Activated naive CD4-positive, alpha-beta T cell treated with Interleukin-2 at 50 U/mL for 16 hours (primary cell): ENCODE results near the gene SV2C.
A peak's percentile ranks its signal among the peaks of the same experiment; 100 is the strongest.

Source experiments
- DNase-seq: peaks from one replicate; pipeline ENCODE4 v3.0.0-alpha.2; 2020

The SV2C gene

DNA sequence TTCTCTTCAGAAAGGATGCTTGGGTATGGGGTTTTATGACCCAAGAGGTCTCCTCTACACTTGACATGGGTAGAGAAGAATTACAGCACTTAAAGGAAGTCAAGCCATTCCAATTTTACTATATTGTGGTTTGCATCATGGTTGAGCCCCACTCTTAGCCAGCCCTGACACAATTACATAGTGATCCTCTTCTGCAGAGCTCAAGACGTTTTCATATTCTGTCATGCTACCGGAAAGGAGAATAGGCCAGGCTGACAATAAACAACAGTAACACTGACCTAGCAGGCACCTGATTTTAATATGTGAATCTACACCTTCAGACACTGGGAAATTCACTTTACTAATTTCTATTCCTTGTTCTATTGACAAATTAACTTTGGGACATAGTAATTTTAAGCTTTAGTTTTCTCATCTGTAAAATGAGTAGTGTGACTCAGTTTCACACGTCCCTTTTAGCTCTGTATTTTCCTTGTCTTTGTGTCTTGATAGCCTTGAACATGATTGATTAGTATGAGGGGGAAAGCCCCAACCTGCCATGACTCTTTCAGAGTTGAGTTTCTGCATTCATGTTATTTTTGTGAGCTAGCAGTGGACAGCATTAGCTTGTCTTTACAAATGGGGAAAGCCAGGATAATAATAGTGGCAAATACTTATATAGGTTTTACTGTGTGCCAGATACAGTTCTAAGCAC lies 83.8 kb downstream of the SV2C start:
- no peak for DNase-seq

DNA sequence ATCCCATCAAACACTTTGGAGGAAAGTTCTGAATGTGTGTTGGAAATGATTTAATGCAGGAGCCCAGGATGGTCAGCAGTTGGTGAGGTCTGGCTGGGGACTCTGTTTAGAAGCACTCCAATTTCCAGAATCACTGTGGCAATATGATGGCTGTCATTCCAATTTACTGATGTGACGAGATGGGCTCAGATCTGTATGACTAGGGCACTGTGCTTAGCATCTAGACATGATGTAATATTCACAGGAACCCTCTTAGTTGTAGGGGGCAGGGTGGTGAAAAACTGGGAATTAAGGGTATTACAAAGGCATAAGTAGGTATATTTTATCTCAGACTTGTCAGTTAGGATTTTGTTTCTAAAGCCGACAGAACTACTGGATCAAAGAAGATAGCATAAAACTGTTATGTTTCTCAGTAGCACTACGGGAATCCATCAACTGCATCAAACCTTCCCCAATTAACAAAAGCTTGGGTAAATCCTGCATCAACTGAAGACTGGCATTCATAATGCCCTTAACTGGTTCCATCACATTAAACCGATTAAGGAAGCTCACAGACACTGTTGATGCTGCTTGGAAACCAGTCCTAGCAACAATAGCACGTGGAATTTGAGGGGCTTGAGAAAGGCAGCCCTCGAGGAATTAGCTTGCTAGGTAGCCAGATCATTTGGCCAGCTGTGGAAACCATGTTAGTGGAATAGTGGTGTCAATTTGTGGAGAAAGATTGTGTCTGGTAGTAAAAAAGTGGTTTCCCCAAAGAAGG lies 86.1 kb downstream of the SV2C start:
- no peak for DNase-seq

DNA sequence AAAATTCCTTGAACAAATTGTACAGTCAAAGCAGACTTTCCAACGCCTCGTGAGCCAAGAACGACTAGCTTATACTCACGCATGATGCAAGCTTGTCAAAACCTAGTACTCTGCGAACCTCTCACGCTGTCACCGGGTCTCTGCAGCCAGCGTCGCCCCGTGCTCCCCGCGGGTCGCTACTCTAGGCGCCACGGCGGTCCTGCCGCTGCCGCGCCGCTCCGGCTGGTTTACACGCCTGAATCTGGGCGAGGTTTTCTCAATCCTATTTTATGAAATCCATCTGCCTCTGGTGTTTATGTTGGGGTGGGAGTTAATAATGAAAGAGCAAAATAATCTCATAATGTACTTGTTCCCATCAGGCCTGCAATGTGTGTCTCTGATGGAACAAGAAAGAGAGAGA lies 90.9 kb downstream of the SV2C start:
- no peak for DNase-seq

DNA sequence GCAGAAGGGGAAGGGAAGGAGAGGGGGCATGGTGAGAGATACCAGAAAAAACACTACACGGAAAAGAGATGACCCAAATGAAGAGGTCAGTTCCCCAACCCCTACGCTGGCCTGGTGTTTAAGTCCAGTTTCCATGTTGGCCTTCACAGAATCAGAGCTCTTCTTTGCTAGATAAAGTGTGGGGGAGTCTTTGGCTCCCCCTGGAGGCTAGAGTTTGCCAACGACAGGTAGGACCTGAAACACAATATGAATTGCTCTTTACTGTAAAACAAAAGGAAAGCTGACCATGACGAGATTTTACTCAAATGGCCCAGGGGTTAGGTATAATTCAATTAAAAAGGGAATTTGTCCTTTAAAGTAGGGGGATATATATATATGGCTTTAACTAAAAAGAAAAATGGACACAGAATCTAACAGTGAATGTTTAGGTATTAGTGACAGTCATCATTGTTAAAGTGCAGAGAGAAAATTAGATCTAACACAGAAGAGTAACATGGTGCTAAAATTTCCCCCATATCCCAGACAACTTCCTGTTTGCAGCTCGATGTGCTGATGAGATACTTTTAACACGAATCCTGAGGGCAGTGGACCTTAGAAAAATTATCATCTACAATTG lies 92.0 kb downstream of the SV2C start:
- DNase-seq = peak; percentile 58

DNA sequence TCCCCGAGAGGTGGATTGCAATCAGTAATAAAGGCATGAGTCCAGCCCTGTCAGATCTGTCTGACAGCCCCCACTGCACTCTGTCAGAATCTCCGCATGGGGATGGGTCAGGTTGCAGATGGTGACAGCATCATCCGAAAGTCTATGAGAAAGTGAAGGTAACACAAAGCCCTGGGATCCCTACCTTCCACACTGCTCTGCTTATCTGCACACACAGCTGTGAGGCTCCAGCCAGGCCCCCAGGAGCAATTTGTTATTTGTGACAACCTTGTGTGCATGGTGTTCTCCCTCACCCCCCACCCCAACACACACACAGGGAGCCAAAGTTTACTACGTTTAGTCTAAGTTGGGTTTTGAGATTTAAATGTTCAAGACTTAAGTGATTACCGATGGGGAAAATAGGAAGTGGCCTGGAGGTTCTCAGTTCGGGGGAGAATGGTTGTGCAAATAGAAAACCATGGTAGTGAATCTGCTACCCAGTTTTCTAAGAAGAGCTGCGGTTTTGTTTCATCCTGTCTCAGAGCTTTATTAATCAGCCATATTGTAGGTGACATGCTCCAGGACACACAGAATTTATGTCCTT lies 92.7 kb downstream of the SV2C start:
- peak; percentile 19 for DNase-seq

DNA sequence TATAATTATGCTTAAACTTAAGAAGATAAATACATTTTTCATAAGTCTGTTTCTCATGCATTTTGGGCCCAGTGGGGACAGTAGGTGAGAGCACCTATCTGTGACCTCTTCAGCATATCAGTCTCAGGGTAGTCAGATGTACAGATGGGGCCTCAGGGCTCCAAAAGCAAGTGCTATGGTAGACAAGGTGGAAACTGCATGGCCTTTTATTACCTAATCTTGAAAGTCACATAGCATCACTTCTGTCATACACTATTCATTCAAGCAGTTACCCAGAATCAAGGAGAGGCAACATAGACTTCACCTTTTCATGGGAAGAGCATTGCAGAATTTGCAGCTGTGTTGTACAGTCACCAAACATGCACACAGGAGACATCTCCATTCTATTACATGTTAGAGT lies 94.8 kb downstream of the SV2C start:
- no peak for DNase-seq

DNA sequence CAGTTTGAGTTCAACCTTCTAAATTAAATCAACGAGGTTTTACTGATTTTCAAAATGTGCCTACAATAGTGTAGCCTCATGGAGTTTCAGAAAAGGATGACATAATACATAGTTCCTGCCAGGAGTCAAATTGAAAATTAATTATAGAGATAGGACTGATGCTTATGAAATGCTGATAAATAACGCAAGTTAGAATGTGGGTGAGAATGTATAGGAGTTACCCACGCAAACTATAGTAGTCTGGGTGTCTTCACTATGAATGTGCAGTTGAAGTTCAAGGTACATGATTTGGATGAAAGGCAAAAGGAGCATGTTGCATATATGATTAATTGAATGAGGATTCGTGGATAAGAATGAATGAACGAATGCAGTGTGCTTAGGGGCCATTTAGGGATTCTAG lies 95.7 kb downstream of the SV2C start:
- DNase-seq = no peak

DNA sequence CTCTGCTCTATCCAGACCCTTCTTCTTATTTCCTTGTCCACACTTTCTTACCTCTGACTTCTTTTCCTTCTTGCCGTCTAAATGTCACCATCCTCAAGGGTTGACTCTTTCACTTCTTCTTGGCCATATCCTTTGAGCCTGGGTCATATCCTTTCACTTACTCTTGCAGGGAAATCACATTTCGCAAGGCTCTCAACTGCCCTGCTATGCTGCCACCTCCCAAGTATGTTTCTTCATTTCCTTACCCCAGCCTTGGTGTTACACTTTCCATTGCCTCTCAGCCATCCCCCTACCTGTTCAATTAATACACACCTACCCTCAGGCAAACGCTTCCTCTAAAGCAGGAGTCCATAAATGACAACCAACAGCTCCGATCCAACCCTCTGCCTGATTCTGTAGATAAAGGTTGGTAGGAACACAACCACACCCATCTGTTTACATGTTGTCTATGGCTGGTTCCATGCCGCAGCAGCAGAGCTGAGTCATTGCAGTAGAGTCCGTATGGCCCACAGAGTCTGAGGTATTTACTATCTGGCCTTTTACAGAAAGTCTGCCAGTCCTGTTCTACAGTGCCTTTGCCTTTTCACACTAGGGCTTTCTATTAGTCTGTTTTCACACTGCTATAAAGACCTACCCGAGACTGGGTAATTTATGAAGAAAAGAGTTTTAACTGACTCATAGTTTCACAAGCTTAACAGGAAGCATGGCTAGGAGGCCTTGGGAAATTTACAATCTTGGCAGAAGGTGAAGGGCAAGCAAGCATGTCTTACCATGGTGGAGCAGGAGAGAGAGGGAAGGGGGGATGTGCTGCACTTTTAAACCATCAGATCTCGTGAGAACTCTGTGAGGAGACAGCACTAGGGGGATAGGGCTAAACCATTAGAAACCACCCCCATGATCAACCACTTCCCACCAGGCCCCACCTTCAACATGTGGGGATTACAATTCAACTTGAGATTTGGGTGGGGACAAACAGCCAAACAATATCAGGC lies 97.9 kb downstream of the SV2C start:
- DNase-seq = peak; percentile 11

DNA sequence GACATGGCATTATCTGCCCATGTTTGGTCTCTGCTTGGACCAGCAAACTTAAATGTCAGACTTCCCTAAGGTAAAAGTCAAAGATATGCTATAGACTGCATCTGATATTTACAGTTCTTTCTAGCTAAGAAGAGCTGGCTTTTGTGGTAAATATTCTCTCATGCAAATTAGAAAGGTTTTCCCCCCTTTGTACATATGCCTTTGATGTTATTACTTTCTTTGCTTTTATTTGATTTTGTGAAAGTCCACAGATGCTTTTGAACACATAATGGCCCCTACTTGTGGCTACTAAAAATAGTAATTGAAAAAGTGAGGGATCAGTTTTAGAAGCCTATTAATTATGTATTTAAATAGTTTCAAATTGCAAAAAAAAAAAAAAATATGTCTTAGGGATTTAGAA lies 104.2 kb downstream of the SV2C start:
- no peak for DNase-seq

DNA sequence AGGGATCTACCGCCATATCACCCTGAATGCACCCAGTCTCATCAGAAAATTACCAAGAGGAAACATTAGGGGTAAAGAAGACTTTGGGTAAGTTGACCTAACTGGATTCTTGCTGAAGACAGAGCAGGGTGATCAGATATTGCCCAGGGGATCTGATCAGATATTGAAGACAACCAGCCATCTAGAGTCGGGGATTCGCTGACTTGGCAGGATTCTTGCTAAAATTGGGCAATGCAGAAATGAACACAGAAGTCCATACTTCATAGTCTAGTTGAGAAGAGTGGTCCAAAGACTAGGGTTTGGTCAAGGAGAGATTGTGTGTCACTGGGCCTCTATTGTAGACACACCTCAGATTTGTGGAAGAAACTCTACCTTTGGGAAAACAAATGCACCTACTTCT lies 107.2 kb downstream of the SV2C start:
- DNase-seq = no peak

DNA sequence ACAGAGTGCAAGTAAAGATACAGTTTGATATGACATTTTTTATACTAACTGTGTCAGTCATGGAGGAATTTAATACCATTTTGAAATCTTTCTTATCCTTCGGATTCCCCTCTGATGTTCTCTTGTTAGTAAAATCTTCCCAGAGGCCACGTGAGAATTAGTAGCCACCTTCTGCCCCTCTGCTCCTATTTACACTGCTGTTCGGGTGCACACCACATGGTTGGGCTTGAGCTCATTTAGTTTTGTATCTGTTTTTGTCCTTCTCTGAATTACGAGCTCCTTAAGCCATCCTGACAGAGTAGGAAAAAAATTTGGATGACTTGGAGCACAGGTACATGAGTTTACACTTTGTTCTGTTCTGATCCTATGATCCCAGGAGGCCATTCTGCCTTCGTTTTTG lies 109.7 kb downstream of the SV2C start:
- DNase-seq = no peak

DNA sequence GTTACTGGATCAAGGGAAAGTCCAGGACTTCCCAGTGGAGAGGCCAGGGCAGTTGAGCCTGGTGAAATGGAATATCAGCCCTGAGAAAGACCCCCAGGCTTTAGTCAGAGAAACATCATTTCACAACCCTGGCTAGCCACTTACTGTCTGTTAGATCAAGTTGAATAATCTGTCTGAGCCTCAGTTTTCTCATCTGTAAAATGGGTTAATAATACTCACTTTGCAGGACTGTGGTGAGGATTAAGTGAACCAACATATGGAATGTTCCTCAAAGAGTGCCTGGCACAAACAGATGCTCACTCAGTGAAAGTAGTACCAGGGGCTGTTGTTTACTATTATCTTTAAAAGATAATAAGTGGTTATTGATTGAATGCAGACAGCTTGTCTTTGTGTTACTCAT lies 110.5 kb downstream of the SV2C start:
- DNase-seq = no peak

DNA sequence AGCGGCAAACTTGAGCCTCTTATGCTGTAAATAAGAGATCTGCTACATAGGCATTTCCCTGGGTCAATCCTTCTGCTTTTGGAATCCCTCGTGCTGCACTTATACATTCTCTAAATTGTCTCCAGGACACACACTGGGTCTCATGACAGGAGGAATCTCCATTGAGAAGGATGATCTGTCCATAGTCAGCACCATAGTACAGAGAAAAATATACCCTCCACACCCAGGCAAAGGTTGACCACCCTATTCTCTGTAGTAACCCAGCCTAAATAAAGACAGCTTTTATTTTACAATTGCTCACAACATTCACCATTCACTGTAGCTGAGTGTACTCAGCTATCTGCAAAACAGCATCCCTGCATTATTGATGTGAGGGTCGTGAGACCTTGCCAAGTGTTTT lies 111.2 kb downstream of the SV2C start:
- no peak for DNase-seq

DNA sequence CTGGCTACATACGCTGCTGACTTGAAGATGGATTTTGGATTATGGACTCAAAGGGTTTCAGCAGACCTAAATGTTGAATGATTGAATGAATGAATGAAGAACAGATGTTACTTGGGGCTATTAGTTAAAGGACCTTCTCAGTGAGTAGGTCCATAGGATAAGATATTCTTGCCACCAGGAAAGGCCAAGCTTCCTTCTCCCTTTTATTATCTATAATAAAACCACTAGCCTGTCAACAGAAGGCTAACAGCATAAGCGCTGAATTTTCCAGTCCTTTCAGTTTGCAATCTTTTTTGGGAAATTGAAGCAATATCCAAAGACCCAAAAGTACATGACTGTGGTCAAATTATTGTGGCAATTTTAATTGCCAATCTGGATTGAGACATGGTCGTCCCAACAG lies 113.3 kb downstream of the SV2C start:
- no peak for DNase-seq

DNA sequence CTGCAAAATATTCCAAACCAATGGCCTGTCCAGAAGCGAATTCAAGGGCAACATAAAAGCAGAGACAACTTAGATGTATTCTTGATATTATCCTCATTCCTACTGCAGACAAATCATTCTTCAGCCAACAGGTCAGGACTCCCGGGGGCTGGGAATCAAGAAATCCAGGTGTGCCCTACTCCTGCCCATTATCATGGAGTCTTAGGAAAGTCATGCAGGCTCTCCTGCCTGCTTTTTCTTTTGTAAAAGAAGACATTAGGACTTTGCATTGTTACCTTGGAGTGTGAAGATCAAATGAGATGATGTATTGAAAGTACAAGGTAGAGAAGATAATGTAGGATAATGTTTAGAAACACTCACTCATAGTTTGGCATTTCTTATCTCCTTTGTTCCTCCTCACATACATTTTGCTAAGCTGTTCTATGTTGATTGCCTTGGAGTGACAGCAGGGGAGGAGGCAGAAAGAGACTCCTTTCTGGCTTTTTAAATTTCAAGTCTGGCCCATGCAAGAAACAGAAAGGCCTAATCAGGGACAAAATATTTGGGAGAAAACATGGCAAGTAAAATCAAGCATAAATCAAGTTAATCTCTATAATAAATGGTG lies 113.8 kb downstream of the SV2C start:
- no peak for DNase-seq

DNA sequence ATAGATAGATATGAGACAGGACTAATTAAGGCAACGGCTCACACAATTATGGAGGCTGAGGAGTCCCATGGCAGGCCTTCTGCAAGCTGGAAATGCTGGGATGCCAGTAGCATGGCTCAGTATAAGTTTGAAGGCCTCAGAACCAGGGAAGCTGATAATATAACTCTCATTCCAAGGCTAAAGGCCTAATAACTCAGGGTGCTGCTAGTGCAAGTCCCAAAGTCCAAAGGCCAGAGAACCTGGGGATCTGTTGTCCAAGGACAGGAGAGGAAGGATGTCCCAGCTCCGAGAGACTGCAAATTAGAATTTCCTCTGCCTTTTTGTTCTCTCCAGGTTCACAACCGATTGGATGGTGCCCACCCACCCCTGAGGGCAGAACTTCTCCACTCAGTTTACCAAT lies 114.5 kb downstream of the SV2C start:
- no peak for DNase-seq

DNA sequence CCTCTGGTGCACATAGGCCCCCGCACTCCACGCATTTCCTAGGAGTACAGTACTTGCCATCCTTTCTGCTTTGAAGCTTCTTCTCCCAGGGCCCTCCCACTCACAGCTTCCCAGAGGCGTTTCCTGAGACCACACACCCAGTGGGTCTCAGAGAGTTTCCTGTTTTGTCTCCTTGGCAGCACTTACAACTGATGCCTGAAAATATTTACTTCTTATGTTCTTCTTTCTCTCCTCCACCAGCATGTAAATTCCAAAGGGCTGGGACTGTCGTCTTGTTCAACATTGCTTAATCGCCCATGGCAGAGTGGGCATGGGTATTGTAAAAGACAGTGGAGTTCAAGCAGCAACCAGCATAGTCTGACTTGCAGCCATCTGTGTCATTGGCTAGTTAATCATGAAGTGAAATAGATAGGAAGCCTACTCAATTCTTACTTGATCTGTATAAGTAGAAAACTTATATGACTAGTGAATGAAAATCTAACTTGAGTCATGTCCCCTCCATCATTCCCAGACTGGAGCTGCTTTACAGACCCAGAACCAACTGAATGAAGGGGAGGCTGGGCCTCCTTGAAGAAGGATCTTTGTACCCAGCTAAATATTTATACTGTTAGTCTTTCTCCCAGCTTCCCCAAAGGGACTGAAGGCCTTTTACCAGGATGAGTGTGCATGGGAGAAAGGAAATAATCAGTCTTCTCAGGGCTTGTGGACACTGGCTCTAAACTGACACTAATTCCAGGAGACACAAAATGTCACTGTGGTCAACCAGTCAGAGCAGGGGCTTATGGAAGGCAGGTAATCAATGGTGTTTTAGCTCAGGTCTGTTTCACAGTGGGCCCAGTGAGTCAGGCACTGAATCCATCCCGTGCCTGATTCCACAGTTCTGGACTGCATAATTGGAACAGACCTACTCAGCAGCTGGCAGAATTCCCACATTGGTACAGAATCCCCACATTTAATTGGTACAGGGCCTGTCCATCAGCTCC lies 116.4 kb downstream of the SV2C start:
- no peak for DNase-seq

DNA sequence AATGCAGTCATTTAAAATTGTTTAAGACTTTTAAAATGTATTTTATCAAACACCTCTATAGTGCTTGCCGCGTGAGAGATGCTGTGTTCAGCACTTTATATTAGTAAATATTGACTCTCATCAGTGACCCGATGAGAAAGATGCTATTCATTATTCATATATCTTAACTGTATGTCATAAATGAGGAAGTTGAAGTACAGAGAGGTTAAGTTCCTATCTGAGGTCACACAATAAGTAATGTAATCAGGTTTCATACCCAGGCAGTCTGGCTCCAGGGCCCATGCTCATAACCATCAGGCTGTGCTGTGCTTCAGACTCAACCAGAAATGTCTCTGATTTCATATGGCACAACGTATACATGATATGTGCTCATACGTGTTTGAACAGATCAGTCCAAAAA lies 119.0 kb downstream of the SV2C start:
- DNase-seq = no peak

DNA sequence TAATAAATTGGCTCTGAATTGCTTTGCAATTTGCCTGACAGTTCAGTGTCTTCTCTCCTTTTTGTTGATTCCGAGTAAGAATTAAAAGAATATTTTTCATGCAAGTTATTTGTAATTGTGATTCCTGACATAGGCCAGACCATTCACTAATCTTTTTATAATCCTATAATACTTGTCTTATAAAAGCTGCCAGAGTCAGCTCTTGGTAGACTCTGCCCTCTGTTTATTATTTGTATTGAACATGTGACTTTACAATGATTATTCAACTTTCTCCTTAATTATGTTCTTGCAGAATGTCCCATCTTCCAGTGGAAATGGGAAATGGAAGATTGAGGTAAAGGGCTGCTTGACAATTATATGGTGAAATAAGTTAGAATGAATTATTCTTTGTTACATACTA lies 121.0 kb downstream of the SV2C start:
- no peak for DNase-seq

DNA sequence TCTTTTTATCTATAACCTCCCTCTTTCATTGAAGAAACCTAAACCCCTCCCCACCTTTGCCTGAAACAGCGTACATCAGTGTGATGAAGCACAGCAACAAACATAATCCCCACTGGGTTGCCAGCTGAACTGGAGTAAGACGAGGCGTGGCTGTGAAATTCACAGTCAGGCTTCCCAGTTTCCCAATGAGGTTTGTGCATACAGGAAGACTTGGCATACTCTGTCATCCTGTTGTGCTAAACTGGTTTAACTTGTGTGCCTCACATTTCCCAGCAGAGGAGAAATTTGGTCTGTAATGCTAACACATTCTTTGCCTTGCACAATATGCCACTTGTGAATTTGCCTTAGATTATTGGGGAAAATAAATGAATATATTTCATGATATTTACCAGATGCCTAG lies 121.5 kb downstream of the SV2C start:
- no peak for DNase-seq

DNA sequence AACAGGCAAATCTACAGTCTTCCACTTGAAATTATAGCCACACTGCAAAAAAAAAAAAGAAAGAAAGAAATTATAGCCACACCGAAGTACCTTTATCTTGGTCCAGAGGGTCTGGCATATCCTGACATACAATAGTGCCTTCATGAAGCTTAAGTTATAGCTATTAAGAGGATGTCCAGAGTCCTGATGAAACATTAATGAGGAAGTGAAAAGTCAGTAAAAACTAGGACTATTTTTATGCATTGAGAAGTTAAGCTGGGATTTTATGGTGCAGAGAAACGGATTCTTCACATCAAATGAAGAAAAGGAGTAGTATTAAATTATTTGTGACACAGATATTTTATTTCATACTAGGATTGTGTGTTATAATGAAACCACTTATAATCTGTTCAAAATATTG lies 123.9 kb downstream of the SV2C start:
- no peak for DNase-seq
